HG03565 (cell line): ENCODE data around the gene SIAH3.

Experiments used
- ATAC-seq: cut with Tn5 transposase; IDR thresholded peaks from one replicate; pipeline ENCODE4 v1.9.1; 2021; ENCODE audit warnings: mild to moderate bottlenecking, moderate library complexity; ENCODE audit not compliant: unreplicated experiment

The SIAH3 gene

GRCh38 chr13:45748941-45749759 lies 102.4 kb downstream of the SIAH3 start:
- ATAC-seq: no peak

- ATAC-seq: no peak
These were observed 104.5 kb downstream of the SIAH3 start for GRCh38 chr13:45747071-45747470.

GRCh38 chr13:45744979-45745378 lies 106.6 kb downstream of the SIAH3 start:
- ATAC-seq: no peak

GRCh38 chr13:45742985-45743384 lies 108.6 kb downstream of the SIAH3 start:
- ATAC-seq: no peak

GRCh38 chr13:45737571-45738017 lies 114.0 kb downstream of the SIAH3 start:
- no peak for ATAC-seq

- no peak for ATAC-seq
These were observed 118.2 kb downstream of the SIAH3 start for GRCh38 chr13:45733361-45733760.

- ATAC-seq: no peak
These were observed 118.6 kb downstream of the SIAH3 start for GRCh38 chr13:45732916-45733315.

GRCh38 chr13:45731455-45731854 lies 120.1 kb downstream of the SIAH3 start:
- no peak for ATAC-seq

GRCh38 chr13:45728759-45729158 lies 122.8 kb downstream of the SIAH3 start:
- no peak for ATAC-seq
